Measurements from ENCODE around the gene PHYH. TPM values are rescaled to one million over a fixed set of nuclear protein-coding genes. Genes with fewer than 3 reads are reported as not detected.

Gene PHYH
- polyA plus RNA-seq, 3 donors: 5.5 to 19.6 (median 19.5) TPM

GRCh38 chr10:13347043-13347499 is 47.2 kb upstream of the PHYH start:
- TF ChIP-seq, protein P1, sequence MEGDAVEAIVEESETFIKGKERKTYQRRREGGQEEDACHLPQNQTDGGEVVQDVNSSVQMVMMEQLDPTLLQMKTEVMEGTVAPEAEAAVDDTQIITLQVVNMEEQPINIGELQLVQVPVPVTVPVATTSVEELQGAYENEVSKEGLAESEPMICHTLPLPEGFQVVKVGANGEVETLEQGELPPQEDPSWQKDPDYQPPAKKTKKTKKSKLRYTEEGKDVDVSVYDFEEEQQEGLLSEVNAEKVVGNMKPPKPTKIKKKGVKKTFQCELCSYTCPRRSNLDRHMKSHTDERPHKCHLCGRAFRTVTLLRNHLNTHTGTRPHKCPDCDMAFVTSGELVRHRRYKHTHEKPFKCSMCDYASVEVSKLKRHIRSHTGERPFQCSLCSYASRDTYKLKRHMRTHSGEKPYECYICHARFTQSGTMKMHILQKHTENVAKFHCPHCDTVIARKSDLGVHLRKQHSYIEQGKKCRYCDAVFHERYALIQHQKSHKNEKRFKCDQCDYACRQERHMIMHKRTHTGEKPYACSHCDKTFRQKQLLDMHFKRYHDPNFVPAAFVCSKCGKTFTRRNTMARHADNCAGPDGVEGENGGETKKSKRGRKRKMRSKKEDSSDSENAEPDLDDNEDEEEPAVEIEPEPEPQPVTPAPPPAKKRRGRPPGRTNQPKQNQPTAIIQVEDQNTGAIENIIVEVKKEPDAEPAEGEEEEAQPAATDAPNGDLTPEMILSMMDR (IDR thresholded peaks at IDR 0.05): no peak
- Mint-ChIP-seq H3K9me3 (no peaks in the 10 kb centered on the region), H3K27me3 (ENCODE audit: low read depth in 3 of 3) (peaks cover 15 to 22% (median 21%) of the 10 kb centered on the region in 3 donors), H3K27ac (peak overlapping the region in 6 of 7 donors; percentile 28 to 87 (median 53)), H3K4me1 (peaks cover 38% of the 10 kb centered on the region), H3K36me3 (peaks cover 6 to 20% of the 10 kb centered on the region in 2 donors), H3K4me3 (peak overlapping the region; percentile 78 to 82)
- H3K36me3 ChIP-seq (replicated peaks in 1 of 2; ENCODE audit: control insufficient read depth in 1 of 2, insufficient read depth in 2 of 2, low read length in 2 of 2): peaks cover 0 to 6% of the 10 kb centered on the region in 2 donors
- peak overlapping the region; percentile 48 to 73 for H3K27ac ChIP-seq (ENCODE audit: low read depth in 1 of 2, low read length in 2 of 2)
- peak overlapping the region; percentile 85 for H3K9ac ChIP-seq (ENCODE audit: insufficient read depth, low read length, poor library complexity, severe bottlenecking)
- peak in 2 of 3 donors; percentile 12 to 22 for DNase-seq
- under 1% methylated on average over 38 of the region's 47 CpGs for WGBS (ENCODE audit: insufficient coverage)
- peaks cover 33 to 40% of the 10 kb centered on the region in 2 donors for H3K4me1 ChIP-seq (ENCODE audit: control insufficient read depth in 1 of 2, insufficient read depth in 2 of 2, low read length in 2 of 2)
- peak overlapping the region; percentile 48 to 78 (median 51) for H3K4me3 ChIP-seq (replicated peaks in 1 of 3; ENCODE audit: low read depth in 2 of 3, low read length in 3 of 3)
- intact Hi-C loops (cut with micrococcal nuclease): loop anchor here in 1 of 2 donors (5.0 kb wide), 1 partner anchor 45 kb away; the partner anchor contains the start of gene PHYH
- peak overlapping the region; percentile 83 for H2AFZ ChIP-seq (ENCODE audit: insufficient read depth, low read depth, low read length, poor library complexity, severe bottlenecking)
- H3K79me2 ChIP-seq (ENCODE audit: insufficient read depth, low read length): peaks cover 52% of the 10 kb centered on the region
- no peaks in the 10 kb centered on the region for H4K20me1 ChIP-seq (ENCODE audit: insufficient read depth, low read length)
- H3K27me3 ChIP-seq (ENCODE audit: control insufficient read depth in 2 of 2, insufficient read depth in 2 of 2, low read length in 2 of 2): peaks cover under 1 to 19% of the 10 kb centered on the region in 2 donors
- peak overlapping the region; percentile 99 for H3K4me2 ChIP-seq (replicated peaks; ENCODE audit: extremely low read depth, low read length, poor library complexity, severe bottlenecking)
- no peaks in the 10 kb centered on the region for H3K9me3 ChIP-seq (replicated peaks in 1 of 2; ENCODE audit: control insufficient read depth in 1 of 2, insufficient read depth in 1 of 2, low read length in 2 of 2)

DNA sequence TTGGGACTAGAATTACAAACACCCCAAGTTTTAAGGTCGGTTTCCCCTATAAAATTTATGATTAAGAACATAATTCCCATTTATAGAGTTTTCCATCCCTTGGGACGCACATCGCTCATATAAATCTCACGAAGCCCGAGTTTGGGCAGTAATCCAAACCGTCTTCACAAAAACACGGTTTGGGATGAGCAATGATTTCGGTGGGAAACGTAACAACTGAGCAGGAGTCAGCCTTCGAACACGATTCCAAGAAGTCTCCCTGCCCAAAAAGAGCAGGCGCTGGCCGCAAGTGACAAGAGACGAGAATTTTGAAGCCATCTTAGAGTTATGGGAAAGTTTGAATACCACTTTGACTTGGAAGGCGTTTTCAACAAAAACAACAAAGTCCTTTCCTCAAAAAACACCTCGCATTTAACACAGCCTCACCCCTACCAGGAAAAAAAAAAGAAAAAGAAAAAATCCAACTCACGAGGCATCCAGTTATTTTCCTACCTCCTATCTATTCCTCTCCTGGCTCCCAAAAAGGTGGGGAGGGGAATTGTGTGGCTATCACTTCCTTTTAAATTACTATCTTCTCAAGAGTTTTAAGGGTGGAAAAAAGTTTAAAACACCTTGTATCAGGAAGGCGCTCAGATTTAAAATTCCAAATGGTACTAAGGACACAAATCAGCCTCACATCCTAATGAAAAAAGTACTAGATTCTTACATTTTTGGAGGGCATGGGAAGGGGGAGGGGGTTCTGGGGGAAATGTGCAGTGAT is 46.6 kb upstream of the PHYH start:
- no peak for DNase-seq
- peaks cover 38% of the 10 kb centered on the region for H3K4me1 Mint-ChIP-seq
- peak overlapping the region; percentile 85 for H3K9ac ChIP-seq (ENCODE audit: insufficient read depth, low read length, poor library complexity, severe bottlenecking)
- peak overlapping the region; percentile 99 for H3K4me2 ChIP-seq (replicated peaks; ENCODE audit: extremely low read depth, low read length, poor library complexity, severe bottlenecking)
- intact Hi-C loops (cut with micrococcal nuclease): loop anchor here in 1 of 2 donors (5.0 kb wide), 1 partner anchor 44 kb away; the partner anchor contains the start of gene PHYH
- H3K27me3 Mint-ChIP-seq (ENCODE audit: low read depth in 3 of 3): peaks cover 9 to 16% (median 16%) of the 10 kb centered on the region in 3 donors
- peaks cover 6 to 20% of the 10 kb centered on the region in 2 donors for H3K36me3 Mint-ChIP-seq
- H3K27ac ChIP-seq (ENCODE audit: low read depth in 1 of 2, low read length in 2 of 2): peak overlapping the region; percentile 48 to 73
- TF ChIP-seq, protein P1 (IDR thresholded peaks at IDR 0.05): no peak
- WGBS (ENCODE audit: insufficient coverage): 53% methylated on average over 10 of the region's 18 CpGs
- peak overlapping the region; percentile 78 to 82 for H3K4me3 Mint-ChIP-seq
- peaks cover 56% of the 10 kb centered on the region for H3K79me2 ChIP-seq (ENCODE audit: insufficient read depth, low read length)
- peak overlapping the region; percentile 83 for H2AFZ ChIP-seq (ENCODE audit: insufficient read depth, low read depth, low read length, poor library complexity, severe bottlenecking)
- H3K4me1 ChIP-seq (ENCODE audit: control insufficient read depth in 1 of 2, insufficient read depth in 2 of 2, low read length in 2 of 2): peaks cover 33 to 40% of the 10 kb centered on the region in 2 donors
- no peaks in the 10 kb centered on the region for H3K9me3 ChIP-seq (replicated peaks in 1 of 2; ENCODE audit: control insufficient read depth in 1 of 2, insufficient read depth in 1 of 2, low read length in 2 of 2)
- peaks cover 0 to 6% of the 10 kb centered on the region in 2 donors for H3K36me3 ChIP-seq (replicated peaks in 1 of 2; ENCODE audit: control insufficient read depth in 1 of 2, insufficient read depth in 2 of 2, low read length in 2 of 2)
- H3K4me3 ChIP-seq (replicated peaks in 1 of 3; ENCODE audit: low read depth in 2 of 3, low read length in 3 of 3): peak overlapping the region; percentile 48 to 78 (median 51)
- no peaks in the 10 kb centered on the region for H3K9me3 Mint-ChIP-seq
- H3K27me3 ChIP-seq (ENCODE audit: control insufficient read depth in 2 of 2, insufficient read depth in 2 of 2, low read length in 2 of 2): peaks cover 0 to 13% of the 10 kb centered on the region in 2 donors
- peak overlapping the region in 6 of 7 donors; percentile 28 to 87 (median 53) for H3K27ac Mint-ChIP-seq
- no peaks in the 10 kb centered on the region for H4K20me1 ChIP-seq (ENCODE audit: insufficient read depth, low read length)

Measured in CD14-positive monocyte (primary cell).